ENCODE results near the gene PRKAR2A. TPM values are rescaled to one million over a fixed set of nuclear protein-coding genes. Genes with fewer than 3 reads are reported as not detected.
"Not testable (repeated sequence)": the region's sequence is repeated elsewhere in the genome, so short reads cannot be mapped to it uniquely, and the experiment has no call there.

Gene PRKAR2A
- total RNA-seq, 2 experiments from 2014 or later, result 47.4 to 48.3 TPM

DNA sequence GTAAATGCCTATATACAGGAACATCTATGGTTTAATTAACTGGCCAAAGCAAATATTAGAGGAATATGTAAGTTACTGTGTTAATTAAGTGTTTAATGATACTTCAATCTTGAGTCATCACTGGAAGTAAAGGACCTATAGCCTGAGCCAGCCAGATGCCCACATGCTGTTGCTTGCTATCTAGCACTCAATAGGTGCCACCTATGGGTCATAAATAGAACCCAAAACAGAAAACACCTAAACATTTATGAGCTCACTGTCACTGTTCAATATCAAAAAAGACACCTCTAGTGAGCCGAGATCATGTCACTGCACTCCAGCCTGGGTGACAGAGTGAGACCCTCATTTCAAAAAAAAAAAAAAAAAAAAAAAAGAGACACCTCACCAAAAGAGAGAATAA is 82.3 kb downstream of the PRKAR2A start:
- Histone ChIP-seq H3K36me3 (ENCODE audit: insufficient read depth, low read length) (peaks cover 35% of the 10 kb centered on the region), H3K4me3 (ENCODE audit: low read length) (no peak overlapping the region), H3K27me3 (ENCODE audit: control insufficient read depth in 1 of 2, insufficient read depth in 2 of 2, low read length in 2 of 2) (no peaks in the 10 kb centered on the region), H3K9me3 (ENCODE audit: control insufficient read depth in 1 of 2, insufficient read depth in 1 of 2, low read length in 2 of 2) (no peaks in the 10 kb centered on the region), H3K4me1 (ENCODE audit: insufficient read depth, low read length) (no peaks in the 10 kb centered on the region), H3K27ac (ENCODE audit: low read depth in 1 of 2, low read length in 2 of 2) (no peak overlapping the region)
- Mint-ChIP-seq H3K4me3 (no peak overlapping the region), H3K36me3 (ENCODE audit: low read depth) (peaks cover 76% of the 10 kb centered on the region), H3K27ac (no peak overlapping the region), H3K4me1 (ENCODE audit: low read depth) (no peaks in the 10 kb centered on the region), H3K27me3 (no peaks in the 10 kb centered on the region), H3K9me3 (no peaks in the 10 kb centered on the region)
- peak in 3 of 14 experiments; percentile 4 to 38 (median 19) for DNase-seq
- ATAC-seq (ENCODE audit: poor library complexity), result peak; percentile 49
- no peak for TF ChIP-seq CTCF (IDR thresholded peaks at IDR 0.05)
- ChIA-PET POLR2A (no interaction called here), CTCF (interaction anchor here (0.6 to 0.7 kb wide), 2 partner anchors 9 to 37 kb away, joined by 4 read pairs; no protein-coding TSS in a partner anchor)
- intact Hi-C loops (cut with DNase I, micrococcal nuclease), result loop anchor here in 1 of 2 experiments (2.0 kb wide), 1 partner anchor 81 kb away; the partner anchor contains the start of gene PRKAR2A

GRCh38 chr3:48762816-48763215 is 84.9 kb downstream of the PRKAR2A start:
- CTCF ChIA-PET, result no interaction called here
- intact Hi-C loops (cut with DNase I, micrococcal nuclease), result no loop called here

GRCh38 chr3:48759991-48760540 is 87.6 kb downstream of the PRKAR2A start:
- intact Hi-C loops (cut with DNase I, micrococcal nuclease); H3K27ac Mint-ChIP-seq; ATAC-seq (ENCODE audit: poor library complexity); H3K27me3 ChIP-seq (ENCODE audit: control insufficient read depth in 1 of 2, insufficient read depth in 2 of 2, low read length in 2 of 2); H3K9me3 ChIP-seq (ENCODE audit: control insufficient read depth in 1 of 2, insufficient read depth in 1 of 2, low read length in 2 of 2); H3K4me1 ChIP-seq (ENCODE audit: insufficient read depth, low read length); DNase-seq; CTCF ChIA-PET; H3K4me3 ChIP-seq (ENCODE audit: low read length); H3K27me3 Mint-ChIP-seq; H3K4me1 Mint-ChIP-seq (ENCODE audit: low read depth); H3K4me3 Mint-ChIP-seq; H3K27ac ChIP-seq (ENCODE audit: low read depth in 1 of 2, low read length in 2 of 2); H3K9me3 Mint-ChIP-seq: not testable (repeated sequence)
- POLR2A ChIA-PET, result interaction anchor here (0.6 kb wide), 1 partner anchor 18 kb away, joined by 3 read pairs; no protein-coding TSS in a partner anchor
- H3K36me3 ChIP-seq (ENCODE audit: insufficient read depth, low read length), result peaks cover 38% of the 10 kb centered on the region
- peaks cover 83% of the 10 kb centered on the region for H3K36me3 Mint-ChIP-seq (ENCODE audit: low read depth)

More at GRCh38 chr3:48762816-48763215, 84.9 kb downstream of the PRKAR2A start:
- Mint-ChIP-seq H3K4me1 (ENCODE audit: low read depth) (no peaks in the 10 kb centered on the region), H3K4me3 (no peak overlapping the region), H3K27me3 (no peaks in the 10 kb centered on the region), H3K27ac (no peak overlapping the region), H3K36me3 (ENCODE audit: low read depth) (peaks cover 80% of the 10 kb centered on the region), H3K9me3 (no peaks in the 10 kb centered on the region)
- Histone ChIP-seq H3K4me1 (ENCODE audit: insufficient read depth, low read length) (no peaks in the 10 kb centered on the region), H3K36me3 (ENCODE audit: insufficient read depth, low read length) (peaks cover 28% of the 10 kb centered on the region), H3K27me3 (ENCODE audit: control insufficient read depth in 1 of 2, insufficient read depth in 2 of 2, low read length in 2 of 2) (no peaks in the 10 kb centered on the region), H3K27ac (ENCODE audit: low read depth in 1 of 2, low read length in 2 of 2) (no peak overlapping the region), H3K4me3 (ENCODE audit: low read length) (no peak overlapping the region), H3K9me3 (ENCODE audit: control insufficient read depth in 1 of 2, insufficient read depth in 1 of 2, low read length in 2 of 2) (no peaks in the 10 kb centered on the region)
- DNase-seq, result no peak
- TF ChIP-seq CTCF (IDR thresholded peaks at IDR 0.05), result no peak
- no peak for ATAC-seq (ENCODE audit: poor library complexity)
- POLR2A ChIA-PET, result no interaction called here

DNA sequence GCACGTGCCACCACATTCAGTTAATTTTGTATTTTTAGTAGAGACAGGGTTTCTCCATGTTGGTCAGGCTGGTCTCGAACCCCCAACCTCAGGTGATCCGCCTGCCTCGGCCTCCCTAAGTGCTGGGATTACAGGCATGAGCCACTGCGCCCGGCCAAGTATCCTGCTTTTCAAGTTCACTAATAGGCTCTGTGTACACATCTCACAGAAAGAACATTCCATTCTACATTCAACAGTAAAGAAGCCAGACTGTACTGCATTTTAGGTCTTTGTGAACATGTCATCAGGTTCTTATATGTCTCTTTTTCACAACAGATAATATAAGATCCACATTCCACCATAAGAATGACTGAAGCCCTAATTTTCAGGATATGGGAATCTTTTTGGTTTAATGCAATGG is 88.1 kb downstream of the PRKAR2A start:
- peaks cover 33% of the 10 kb centered on the region for H3K36me3 ChIP-seq (ENCODE audit: insufficient read depth, low read length)
- H3K36me3 Mint-ChIP-seq (ENCODE audit: low read depth), result peaks cover 78% of the 10 kb centered on the region
- H3K4me3 ChIP-seq (ENCODE audit: low read length); DNase-seq; H3K4me3 Mint-ChIP-seq; H3K9me3 ChIP-seq (ENCODE audit: control insufficient read depth in 1 of 2, insufficient read depth in 1 of 2, low read length in 2 of 2); H3K27ac Mint-ChIP-seq; H3K4me1 Mint-ChIP-seq (ENCODE audit: low read depth); POLR2A ChIA-PET; H3K27ac ChIP-seq (ENCODE audit: low read depth in 1 of 2, low read length in 2 of 2); H3K4me1 ChIP-seq (ENCODE audit: insufficient read depth, low read length); H3K9me3 Mint-ChIP-seq; intact Hi-C loops (cut with DNase I, micrococcal nuclease); H3K27me3 ChIP-seq (ENCODE audit: control insufficient read depth in 1 of 2, insufficient read depth in 2 of 2, low read length in 2 of 2); ATAC-seq (ENCODE audit: poor library complexity); H3K27me3 Mint-ChIP-seq: not testable (repeated sequence)
- CTCF ChIA-PET, result interaction anchor here (1.0 kb wide), 1 partner anchor 48 kb away, joined by 4 read pairs; no protein-coding TSS in a partner anchor
